Endothelial cell of umbilical vein (primary cell): ENCODE results near the gene CD47.

Experiments used
- CTCF ChIP-seq, 2 donors: IDR thresholded peaks; 1 replicate in 1 of 2; 2 replicates in 1 of 2; pipeline ENCODE4 v1.5.1; 2011; ENCODE audit warnings: low read length in 2 of 2, mild to moderate bottlenecking in 2 of 2, moderate library complexity in 2 of 2, control low read depth in 1 of 2, inconsistent platforms in 1 of 2, low read depth in 1 of 2; ENCODE audit not compliant: insufficient read depth in 1 of 2; ENCODE audit errors: extremely low read depth in 1 of 2
- EZH2 ChIP-seq: IDR thresholded peaks from 2 replicates; pipeline ENCODE4 v1.6.1; 2012; ENCODE audit warnings: borderline replicate concordance, low read depth, mild to moderate bottlenecking, moderate library complexity, low read length, inconsistent platforms; ENCODE audit not compliant: severe bottlenecking
- JUN ChIP-seq: IDR thresholded peaks from 2 replicates; pipeline ENCODE4 v1.6.1; 2011; ENCODE audit warnings: borderline replicate concordance, low read depth; ENCODE audit not compliant: insufficient read length, insufficient read depth
- MAX ChIP-seq: IDR thresholded peaks from 2 replicates; pipeline ENCODE4 v1.6.1; 2011; ENCODE audit not compliant: insufficient read depth, insufficient read length
- MYC ChIP-seq: IDR thresholded peaks from one replicate; pipeline ENCODE4 v1.6.1; 2011; ENCODE audit warnings: mild to moderate bottlenecking, low read depth, low read length
- POLR2A ChIP-seq: IDR thresholded peaks from 2 replicates; pipeline ENCODE4 v1.6.1; 2012; ENCODE audit warnings: low read depth, mild to moderate bottlenecking, control low read depth, low read length
- POLR2AphosphoS5 ChIP-seq: IDR thresholded peaks from 2 replicates; pipeline ENCODE4 v1.6.1; 2012; ENCODE audit warnings: low read depth, mild to moderate bottlenecking, control low read depth, low read length, moderate library complexity; ENCODE audit not compliant: insufficient read depth

- no peak for TF ChIP-seq POLR2A
- TF ChIP-seq CTCF (IDR thresholded peaks at IDR 0.05; ENCODE audit: extremely low read depth in 1 of 2, insufficient read depth in 1 of 2, low read depth in 1 of 2, low read length in 2 of 2): no peak
- TF ChIP-seq POLR2AphosphoS5: no peak
- no peak for TF ChIP-seq EZH2
- TF ChIP-seq MYC: no peak
- TF ChIP-seq MAX: no peak
- TF ChIP-seq JUN: no peak
Observed at GRCh38 chr3:108042300-108042699, 48.5 kb downstream of the CD47 start.
